Activated T-cell treated with anti-CD3 and anti-CD28 coated beads, Interleukin-2, amount 50 U/mL, for 4 hours (primary cell): Measurements from ENCODE around the gene CCDC152. TPM values are rescaled to one million over a fixed set of nuclear protein-coding genes. Genes with fewer than 3 reads are reported as not detected.
"Not testable (repeated sequence)": the region's sequence is repeated elsewhere in the genome, so short reads cannot be mapped to it uniquely, and the experiment has no call there.

Experiments
- ATAC-seq, 2 donors: fragments of 200-7000 bp; cut with Tn5 transposase; one replicate each; pipeline ENCODE4 v1.10.0; 2021
- DNase-seq: peaks from one replicate; pipeline ENCODE4 v3.0.0-alpha.2; 2020
- H3K27me3 Mint-ChIP-seq: one replicate; pipeline ENCODE4 v1.8.0; 2021; ENCODE audit warnings: low read depth, mixed read lengths
- H3K36me3 Mint-ChIP-seq: one replicate; pipeline ENCODE4 v1.8.0; 2022; ENCODE audit warnings: mixed read lengths; ENCODE audit not compliant: insufficient read depth
- H3K4me1 Mint-ChIP-seq: one replicate; pipeline ENCODE4 v1.8.0; 2021; ENCODE audit warnings: low read depth, mixed read lengths
- H3K4me3 Mint-ChIP-seq: one replicate; pipeline ENCODE4 v1.8.0; 2021; ENCODE audit warnings: mild to moderate bottlenecking, moderate library complexity, mixed read lengths
- H3K9me3 Mint-ChIP-seq: one replicate; pipeline ENCODE4 v1.8.0; 2021; ENCODE audit warnings: mixed read lengths
- total RNA-seq, 3 donors: library from RNA; stranded (reverse); gene quantifications; one replicate each; pipeline ENCODE4 v1.2.1, GENCODE V29; 2021

Gene CCDC152
- total RNA-seq, 3 donors from 2014 or later, result 10.8 to 15.3 (median 11.6) TPM

DNA sequence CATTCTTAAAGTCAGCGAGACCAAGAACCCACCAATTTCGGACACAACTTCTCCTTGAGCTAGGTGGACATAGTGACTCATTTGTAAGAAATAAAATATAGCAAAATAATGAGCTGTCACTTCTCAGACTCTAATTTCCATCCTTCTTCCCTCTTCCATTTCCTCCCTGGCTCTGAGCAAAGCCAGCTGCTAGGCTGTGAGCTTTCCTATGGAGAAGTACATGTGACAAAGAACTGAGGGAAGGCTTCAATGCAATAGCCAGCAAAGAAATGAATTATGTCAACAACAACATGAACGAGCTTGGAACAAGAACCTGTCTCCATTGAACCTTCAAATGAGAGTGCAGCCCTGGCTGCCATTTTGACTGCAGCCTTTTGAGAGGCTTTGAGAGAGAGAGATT, 81.0 kb downstream of the CCDC152 start:
- Mint-ChIP-seq H3K36me3 (no peaks in the 10 kb centered on the region), H3K27me3 (peaks cover 4% of the 10 kb centered on the region), H3K4me3 (no peak overlapping the region), H3K9me3 (no peaks in the 10 kb centered on the region), H3K4me1 (no peaks in the 10 kb centered on the region)
- DNase-seq (no peak), ATAC-seq (no peak)

DNA sequence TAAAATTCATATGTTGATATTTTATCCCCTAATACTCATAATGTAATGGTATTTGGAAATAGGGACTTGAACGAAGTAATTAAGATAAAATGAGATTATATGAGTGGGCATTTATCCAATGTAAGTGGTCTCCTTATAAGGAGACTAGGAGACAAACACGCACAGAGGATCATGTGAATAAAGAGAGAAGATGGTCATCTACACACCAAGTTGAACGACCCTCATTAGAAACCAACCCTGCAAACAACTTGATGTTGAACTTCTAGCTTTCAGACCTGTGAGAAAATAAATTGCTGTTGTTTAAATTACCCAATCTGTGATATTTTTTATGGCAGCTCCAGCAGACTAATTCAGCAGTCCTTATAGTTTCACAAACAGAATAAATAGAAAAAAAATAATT, 82.6 kb downstream of the CCDC152 start:
- H3K27me3 Mint-ChIP-seq, result peaks cover 7% of the 10 kb centered on the region
- no peaks in the 10 kb centered on the region for H3K4me1 Mint-ChIP-seq
- no peak for DNase-seq
- no peaks in the 10 kb centered on the region for H3K9me3 Mint-ChIP-seq
- no peaks in the 10 kb centered on the region for H3K36me3 Mint-ChIP-seq
- ATAC-seq, result no peak
- no peak overlapping the region for H3K4me3 Mint-ChIP-seq

DNA sequence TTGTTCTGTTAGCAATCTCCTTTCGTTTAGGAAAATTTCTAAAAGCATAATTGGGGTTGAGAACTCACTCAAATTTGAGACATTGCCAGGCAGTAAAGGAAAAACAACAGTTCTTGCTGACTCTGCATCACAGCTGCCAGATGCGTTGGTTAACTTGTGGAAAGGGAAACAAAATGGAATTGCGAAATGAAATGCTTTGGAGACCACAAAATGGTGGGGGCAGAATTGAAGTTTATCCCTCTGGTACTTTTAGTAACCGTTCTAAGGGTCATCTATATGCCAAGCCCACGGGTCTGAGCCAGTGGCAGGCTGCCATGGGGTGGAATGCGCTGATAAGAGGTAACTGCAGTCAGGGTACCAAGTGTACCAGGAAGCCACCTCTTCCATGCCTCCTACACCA, 83.7 kb downstream of the CCDC152 start:
- Mint-ChIP-seq H3K9me3 (no peaks in the 10 kb centered on the region), H3K4me1 (no peaks in the 10 kb centered on the region), H3K27me3 (peaks cover 7% of the 10 kb centered on the region), H3K4me3 (no peak overlapping the region), H3K36me3 (no peaks in the 10 kb centered on the region)
- no peak for ATAC-seq
- DNase-seq, result no peak

DNA sequence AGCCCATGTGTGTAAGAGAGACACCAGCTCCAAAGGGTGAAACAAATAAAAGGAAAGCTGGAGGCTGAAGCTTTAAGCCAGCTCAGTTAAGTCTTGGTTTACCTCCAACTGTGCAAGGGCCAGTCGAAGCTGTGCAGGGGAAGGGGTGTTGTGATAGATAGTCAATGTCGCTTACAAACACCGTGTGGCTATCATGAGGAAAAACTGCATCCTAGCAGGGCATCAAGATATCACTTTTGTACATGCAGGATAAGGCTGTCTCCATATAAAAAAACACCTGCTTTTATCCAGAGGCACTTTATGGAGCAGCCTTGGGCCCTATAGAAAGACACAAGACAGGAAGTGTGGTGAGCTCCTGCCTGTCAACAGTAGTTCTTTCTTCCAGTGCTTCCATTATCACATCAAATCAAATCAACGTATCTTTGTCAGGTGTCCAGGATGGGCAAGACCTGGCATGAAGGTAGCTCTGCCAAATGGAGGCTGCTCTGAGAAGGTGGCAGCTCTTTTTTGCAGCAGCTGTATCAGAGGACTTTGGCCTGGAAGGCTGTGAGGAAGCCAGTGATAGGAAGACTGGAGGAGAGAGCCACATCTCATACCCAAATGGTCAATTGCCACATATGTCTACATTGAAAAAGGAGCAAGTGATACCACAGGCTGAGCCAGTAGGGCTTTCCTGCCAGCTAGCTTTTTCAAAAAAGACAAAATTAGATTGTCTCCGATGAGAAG, 84.4 kb downstream of the CCDC152 start:
- no peaks in the 10 kb centered on the region for H3K4me1 Mint-ChIP-seq
- DNase-seq (no peak), ATAC-seq (no peak)
- H3K4me3 Mint-ChIP-seq, result no peak overlapping the region
- H3K36me3 Mint-ChIP-seq, result no peaks in the 10 kb centered on the region
- H3K27me3 Mint-ChIP-seq, result peaks cover 7% of the 10 kb centered on the region
- no peaks in the 10 kb centered on the region for H3K9me3 Mint-ChIP-seq

DNA sequence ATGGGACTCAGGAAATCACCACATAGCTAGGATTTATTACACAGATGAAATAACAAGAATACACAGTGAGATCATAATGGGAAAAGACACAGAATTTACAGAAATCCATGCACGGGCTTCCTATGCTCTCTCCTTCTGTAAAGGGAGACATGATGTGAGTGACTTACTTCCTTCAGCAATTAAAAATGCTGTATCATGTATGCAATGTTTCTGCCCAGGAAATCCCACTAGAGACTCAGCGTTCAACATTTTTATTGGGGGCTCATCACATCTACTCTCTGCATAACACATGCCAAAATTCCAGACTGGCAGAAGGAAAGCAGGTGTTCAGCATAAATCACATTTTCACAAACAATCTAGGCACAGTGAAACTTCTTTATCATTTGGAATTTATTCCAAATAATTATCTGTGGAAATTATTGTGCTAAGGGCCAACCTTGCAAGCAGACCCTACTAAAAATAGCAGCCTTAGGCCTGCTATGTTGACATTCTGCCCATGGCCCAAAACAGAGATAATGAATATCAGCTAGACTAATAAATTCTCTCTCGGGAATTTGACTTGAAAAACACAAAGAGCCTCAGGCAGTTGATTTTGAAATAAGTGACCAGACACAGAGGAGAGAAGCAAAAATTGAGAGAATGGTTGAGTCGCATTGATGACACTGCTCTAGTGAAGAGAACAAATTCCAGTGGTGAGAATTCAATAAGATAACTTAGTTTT, 86.5 kb downstream of the CCDC152 start:
- no peaks in the 10 kb centered on the region for H3K4me1 Mint-ChIP-seq
- no peaks in the 10 kb centered on the region for H3K36me3 Mint-ChIP-seq
- peaks cover 8% of the 10 kb centered on the region for H3K27me3 Mint-ChIP-seq
- no peak overlapping the region for H3K4me3 Mint-ChIP-seq
- ATAC-seq (no peak), DNase-seq (no peak)
- no peaks in the 10 kb centered on the region for H3K9me3 Mint-ChIP-seq

DNA sequence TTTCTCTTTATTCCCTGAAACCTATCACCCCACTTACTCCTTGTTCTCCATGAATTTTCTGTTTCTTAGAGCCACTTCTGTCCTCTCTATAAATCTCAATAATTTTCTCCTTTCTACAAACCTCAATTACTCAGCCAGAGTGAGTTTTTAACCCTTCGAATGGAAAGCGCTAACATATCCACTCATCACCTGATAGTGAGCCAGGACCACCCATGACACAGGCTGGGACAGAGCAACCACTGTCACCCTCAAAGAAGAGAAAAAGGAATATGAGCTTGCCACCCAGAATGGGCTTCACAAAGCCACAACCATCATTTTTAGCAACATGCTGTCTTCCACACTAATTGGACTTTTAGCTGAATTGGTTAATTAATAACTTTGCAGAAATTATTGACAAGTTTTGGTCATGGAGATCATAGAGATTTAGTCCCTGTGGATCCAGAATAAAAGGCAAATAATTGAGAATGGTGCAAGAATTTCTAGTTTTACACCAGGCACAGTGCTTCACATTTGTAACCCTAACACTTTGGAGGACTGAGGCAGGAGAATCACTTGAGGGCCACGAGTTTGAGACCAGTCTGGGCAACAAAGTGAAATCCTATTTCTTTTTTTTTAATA, 87.2 kb downstream of the CCDC152 start:
- DNase-seq (no peak), ATAC-seq (no peak)
- Mint-ChIP-seq H3K4me1 (no peaks in the 10 kb centered on the region), H3K9me3 (no peaks in the 10 kb centered on the region), H3K4me3 (no peak overlapping the region), H3K36me3 (no peaks in the 10 kb centered on the region), H3K27me3 (peaks cover 8% of the 10 kb centered on the region)

DNA sequence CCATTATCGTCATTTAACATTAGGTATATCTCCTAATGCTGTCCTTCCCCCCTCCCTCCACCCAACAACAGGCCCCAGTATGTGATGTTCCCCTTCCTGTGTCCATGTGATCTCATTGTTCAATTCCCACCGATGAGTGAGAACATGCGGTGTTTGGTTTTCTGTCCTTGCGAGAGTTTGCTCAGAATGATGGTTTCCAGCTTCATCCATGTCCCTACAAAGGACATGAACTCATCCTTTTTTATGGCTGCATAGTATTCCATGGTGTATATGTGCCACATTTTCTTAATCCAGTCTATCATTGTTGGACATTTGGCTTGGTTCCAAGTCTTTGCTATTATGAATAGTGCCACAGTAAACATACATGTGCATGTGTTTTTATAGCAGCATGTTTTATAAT, 87.8 kb downstream of the CCDC152 start:
- H3K27me3 Mint-ChIP-seq, ATAC-seq, DNase-seq, H3K9me3 Mint-ChIP-seq, H3K4me3 Mint-ChIP-seq, H3K36me3 Mint-ChIP-seq, H3K4me1 Mint-ChIP-seq: not testable (repeated sequence)

DNA sequence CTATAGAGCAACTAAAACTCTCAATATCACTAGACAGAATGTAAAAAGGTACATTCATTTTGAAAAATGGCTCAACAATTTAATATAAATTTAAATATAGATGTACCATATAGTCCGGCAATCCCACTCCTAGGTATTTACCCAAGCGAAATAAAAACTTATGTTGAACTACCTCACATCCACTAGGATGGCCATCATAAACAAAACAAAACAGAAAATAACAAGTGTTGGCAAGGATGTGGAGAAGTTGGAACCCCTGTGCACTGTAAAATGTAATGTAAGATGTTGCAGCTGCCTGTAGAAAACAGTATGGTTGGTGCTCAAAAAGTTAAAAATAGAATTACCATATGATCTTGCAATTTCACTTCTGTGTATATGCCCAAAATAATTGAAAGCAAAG, 91.9 kb downstream of the CCDC152 start:
- Mint-ChIP-seq H3K4me1 (no peaks in the 10 kb centered on the region), H3K9me3 (no peaks in the 10 kb centered on the region), H3K27me3 (peaks cover 5% of the 10 kb centered on the region), H3K4me3 (no peak overlapping the region), H3K36me3 (no peaks in the 10 kb centered on the region)
- no peak for ATAC-seq
- DNase-seq, result no peak

DNA sequence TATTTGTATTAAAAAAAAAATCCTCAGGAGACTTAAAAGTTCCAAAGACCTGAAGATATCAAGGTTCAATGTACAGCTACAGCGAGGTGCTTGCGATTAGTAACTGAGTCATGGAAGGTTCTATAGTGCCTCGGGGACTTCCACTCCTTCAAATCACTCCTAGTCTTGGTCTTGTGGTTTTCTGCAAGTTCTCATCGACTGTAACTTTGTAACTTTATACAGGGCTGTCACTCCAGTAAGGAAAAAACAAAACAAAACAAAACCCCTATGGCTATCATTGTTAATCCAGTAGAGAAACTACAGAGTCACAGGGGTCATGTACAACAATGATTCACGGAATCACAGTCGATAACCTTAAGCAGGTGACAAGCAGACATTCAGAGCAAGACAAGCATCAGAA, 94.9 kb downstream of the CCDC152 start:
- Mint-ChIP-seq H3K4me1 (no peaks in the 10 kb centered on the region), H3K27me3 (peaks cover 3% of the 10 kb centered on the region), H3K9me3 (no peaks in the 10 kb centered on the region), H3K4me3 (no peak overlapping the region), H3K36me3 (no peaks in the 10 kb centered on the region)
- DNase-seq, result no peak
- ATAC-seq, result no peak

Other genes starting within 250 kb of the CCDC152 start
- gene SELENOP, start 55.1 kb downstream of the CCDC152 start, total RNA-seq, result 1 to 10 TPM in 1 of 3 donors, under 1 TPM in 2; 0.66 to 1.1 (median 0.95) TPM